Measurements from ENCODE around the gene INPP5J.

- no peak for TF ChIP-seq CTCF (conservative IDR thresholded peaks at IDR 0.05 in 1 of 2, IDR thresholded peaks at IDR 0.05 in 1 of 2; ENCODE audit: extremely low read depth in 1 of 2, insufficient read depth in 1 of 2, low read depth in 1 of 2, low read length in 2 of 2)
- no peak for TF ChIP-seq EZH2 (IDR thresholded peaks at IDR 0.05; ENCODE audit: borderline replicate concordance, low read length)
Observed at GRCh38 chr22:31105282-31105929, 17.4 kb upstream of the INPP5J start.

Measured in mammary epithelial cell (primary cell).